Neural crest cell (in vitro differentiated cells): ENCODE measurements around the gene ZFYVE19. TPM values are rescaled to one million over a fixed set of nuclear protein-coding genes. Genes with fewer than 3 reads are reported as not detected.

Experiments
- DNase-seq: peaks from one replicate; pipeline ENCODE4 v3.0.0; 2021; ENCODE audit warnings: low read depth, mixed read lengths, low spot score
- H3K27ac Mint-ChIP-seq: one replicate; pipeline ENCODE4 v1.8.0; 2021; ENCODE audit warnings: mild to moderate bottlenecking, mixed read lengths; ENCODE audit not compliant: unreplicated experiment
- H3K27me3 Mint-ChIP-seq: 2 replicates; pipeline ENCODE4 v1.8.0; 2021; ENCODE audit warnings: low read depth, mild to moderate bottlenecking, mixed read lengths
- H3K36me3 Mint-ChIP-seq: 2 replicates; pipeline ENCODE4 v1.8.0; 2021; ENCODE audit warnings: low read depth, mild to moderate bottlenecking, mixed read lengths
- H3K4me1 Mint-ChIP-seq: 2 replicates; pipeline ENCODE4 v1.8.0; 2021; ENCODE audit warnings: mixed read lengths
- H3K4me3 Mint-ChIP-seq: one replicate; pipeline ENCODE4 v1.8.0; 2021; ENCODE audit warnings: mild to moderate bottlenecking, mixed read lengths
- H3K9me3 Mint-ChIP-seq: 2 replicates; pipeline ENCODE4 v1.8.0; 2021; ENCODE audit warnings: mixed read lengths
- total RNA-seq: library from RNA; stranded (reverse); gene quantifications from 2 replicates; pipeline ENCODE4 v1.2.1, GENCODE V29; 2021
- TF ChIP-seq, protein P1 (sequence below): fragments of 200-600 bp; sonication (generic); conservative IDR thresholded peaks from 2 replicates; pipeline ENCODE4 v1.5.0; 2021; ENCODE audit warnings: antibody characterized with exemption, mild to moderate bottlenecking

ZFYVE19 gene
- total RNA-seq, 1 donor from 2014 or later, result 24.2 TPM

DNA sequence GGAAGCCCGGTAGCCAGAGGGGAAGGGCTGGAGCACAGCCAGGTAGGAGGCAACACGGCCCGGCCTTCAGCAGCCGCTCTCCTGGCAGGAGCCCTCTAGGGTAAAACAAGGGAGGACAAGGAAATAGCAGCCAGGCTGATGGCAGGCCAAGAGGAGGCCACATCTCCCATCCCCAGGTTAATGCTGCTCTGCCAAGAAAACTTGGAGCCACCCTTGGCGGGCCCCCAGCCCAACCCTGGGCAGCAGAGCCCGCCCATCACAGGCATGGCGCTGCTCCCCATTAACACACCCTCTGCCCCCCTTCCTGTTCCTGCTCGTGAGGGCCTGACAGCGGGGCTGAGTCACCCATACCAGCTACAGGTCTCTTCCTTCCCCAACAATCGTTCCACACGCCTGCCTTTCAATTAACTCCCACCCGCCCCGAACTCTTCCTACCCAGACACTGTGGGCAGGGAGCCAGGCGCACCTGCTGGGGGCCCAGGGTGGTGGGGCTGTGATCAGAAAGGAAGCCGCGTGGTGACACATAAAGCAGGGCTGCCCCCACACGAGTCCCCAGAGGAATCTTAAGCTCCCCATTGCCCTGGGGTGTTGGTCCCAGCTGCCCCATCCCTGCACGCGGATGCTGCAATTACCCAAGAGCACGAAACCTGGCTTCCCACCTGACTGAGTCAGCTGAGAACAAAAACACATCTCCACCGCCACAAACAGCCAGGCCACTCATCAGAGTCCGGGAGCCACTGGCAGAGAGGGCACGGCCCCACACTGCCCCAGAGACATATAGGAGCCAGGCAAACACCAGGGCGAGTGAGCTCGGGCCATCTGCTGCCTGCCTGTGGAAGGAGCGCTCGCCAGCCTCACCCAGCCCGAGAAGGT, 37.4 kb upstream of the ZFYVE19 start, which contains the start of gene C15orf62:
Gene C15orf62, plus strand, starts transcription at position 707 of the 873 bp plus-strand sequence. CDS start 516 bp downstream, outside the sequence.
- Mint-ChIP-seq H3K4me1 (peaks cover 9% of the 10 kb centered on the region), H3K4me3 (no peak within 1 kb of the TSS), H3K36me3 (no peaks in the 10 kb centered on the region), H3K27ac (peak within 1 kb of the TSS; percentile 83), H3K9me3 (no peaks in the 10 kb centered on the region), H3K27me3 (peaks cover 17% of the 10 kb centered on the region)
- TF ChIP-seq, protein P1, sequence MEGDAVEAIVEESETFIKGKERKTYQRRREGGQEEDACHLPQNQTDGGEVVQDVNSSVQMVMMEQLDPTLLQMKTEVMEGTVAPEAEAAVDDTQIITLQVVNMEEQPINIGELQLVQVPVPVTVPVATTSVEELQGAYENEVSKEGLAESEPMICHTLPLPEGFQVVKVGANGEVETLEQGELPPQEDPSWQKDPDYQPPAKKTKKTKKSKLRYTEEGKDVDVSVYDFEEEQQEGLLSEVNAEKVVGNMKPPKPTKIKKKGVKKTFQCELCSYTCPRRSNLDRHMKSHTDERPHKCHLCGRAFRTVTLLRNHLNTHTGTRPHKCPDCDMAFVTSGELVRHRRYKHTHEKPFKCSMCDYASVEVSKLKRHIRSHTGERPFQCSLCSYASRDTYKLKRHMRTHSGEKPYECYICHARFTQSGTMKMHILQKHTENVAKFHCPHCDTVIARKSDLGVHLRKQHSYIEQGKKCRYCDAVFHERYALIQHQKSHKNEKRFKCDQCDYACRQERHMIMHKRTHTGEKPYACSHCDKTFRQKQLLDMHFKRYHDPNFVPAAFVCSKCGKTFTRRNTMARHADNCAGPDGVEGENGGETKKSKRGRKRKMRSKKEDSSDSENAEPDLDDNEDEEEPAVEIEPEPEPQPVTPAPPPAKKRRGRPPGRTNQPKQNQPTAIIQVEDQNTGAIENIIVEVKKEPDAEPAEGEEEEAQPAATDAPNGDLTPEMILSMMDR, result no peak
- DNase-seq, result no peak

DNA sequence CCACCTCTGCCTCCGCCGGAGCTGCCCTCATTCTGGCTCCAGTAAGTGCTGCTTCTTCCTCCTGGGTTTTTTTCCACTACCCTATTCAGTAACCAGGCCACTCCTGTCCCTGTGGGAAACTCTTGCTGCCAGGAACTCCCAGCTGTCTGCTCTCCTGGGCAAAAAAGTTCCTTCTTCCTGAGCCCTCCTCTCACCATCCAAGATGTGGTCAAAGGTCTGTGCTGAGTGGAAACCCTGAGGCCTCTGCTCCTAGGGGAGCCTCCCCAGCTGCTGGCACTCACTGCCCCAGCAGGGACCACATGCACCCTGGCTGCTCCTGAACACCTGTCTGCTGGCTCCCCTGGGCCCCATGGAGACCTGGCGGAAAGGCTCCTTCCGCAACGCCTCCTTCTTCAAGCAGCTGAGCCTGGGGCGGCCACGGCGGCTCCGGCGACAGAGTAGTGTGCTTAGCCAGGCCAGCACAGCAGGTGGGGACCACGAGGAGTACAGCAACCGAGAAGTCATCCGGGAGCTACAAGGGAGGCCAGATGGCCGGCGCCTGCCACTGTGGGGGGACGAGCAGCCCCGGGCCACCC, 36.7 kb upstream of the ZFYVE19 start:
- DNase-seq, result no peak
- no peak overlapping the region for H3K4me3 Mint-ChIP-seq
- H3K36me3 Mint-ChIP-seq, result no peaks in the 10 kb centered on the region
- H3K27me3 Mint-ChIP-seq, result peaks cover 10% of the 10 kb centered on the region
- TF ChIP-seq, protein P1, result no peak
- H3K4me1 Mint-ChIP-seq, result peaks cover 4% of the 10 kb centered on the region
- H3K9me3 Mint-ChIP-seq, result no peaks in the 10 kb centered on the region
- H3K27ac Mint-ChIP-seq, result no peak overlapping the region

DNA sequence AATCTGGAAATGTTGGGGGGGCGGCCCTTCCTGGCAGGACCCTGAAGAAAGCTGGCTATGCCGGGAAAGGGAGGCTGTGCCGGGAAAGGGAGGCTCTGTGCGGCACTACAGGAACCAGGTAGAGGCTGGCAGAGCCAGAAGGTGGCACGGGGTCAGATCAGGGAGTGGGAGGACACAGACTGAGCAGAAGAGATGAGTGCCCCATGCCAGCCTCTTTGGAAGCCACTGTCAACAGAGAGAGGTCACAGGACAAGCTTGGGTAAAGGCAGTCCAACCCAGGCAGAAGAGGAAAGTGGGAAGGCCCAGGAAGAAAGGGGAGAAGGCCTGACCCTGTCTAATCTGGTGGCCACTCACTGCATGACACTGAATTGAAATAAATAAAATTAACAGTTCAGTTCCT, 35.6 kb upstream of the ZFYVE19 start:
- no peaks in the 10 kb centered on the region for H3K4me1 Mint-ChIP-seq
- H3K4me3 Mint-ChIP-seq, result no peak overlapping the region
- H3K9me3 Mint-ChIP-seq, result no peaks in the 10 kb centered on the region
- H3K27ac Mint-ChIP-seq, result no peak overlapping the region
- TF ChIP-seq, protein P1, result no peak
- no peak for DNase-seq
- H3K36me3 Mint-ChIP-seq, result no peaks in the 10 kb centered on the region
- H3K27me3 Mint-ChIP-seq, result peaks cover 1% of the 10 kb centered on the region

DNA sequence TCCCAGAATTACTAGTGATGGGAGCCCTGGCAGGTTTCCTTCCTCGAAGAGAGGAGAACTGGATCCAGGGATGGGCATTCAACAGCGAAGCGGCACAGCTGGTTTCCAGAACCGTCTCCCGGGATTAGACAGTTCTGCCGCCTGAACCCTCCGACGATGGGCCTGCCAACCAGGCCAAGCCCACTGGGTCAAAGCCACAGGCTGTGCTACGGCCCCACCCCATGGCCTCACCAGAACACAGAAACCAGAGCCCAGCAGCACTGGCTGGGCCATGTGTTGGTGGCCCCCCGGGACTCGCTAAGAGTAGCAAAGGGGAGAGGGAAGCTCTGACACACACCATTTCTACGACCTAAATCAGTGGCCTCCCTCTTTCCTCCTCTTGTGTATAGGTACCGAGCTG, 34.9 kb upstream of the ZFYVE19 start:
- no peak for DNase-seq
- H3K4me3 Mint-ChIP-seq, result no peak overlapping the region
- TF ChIP-seq, protein P1, result no peak

DNA sequence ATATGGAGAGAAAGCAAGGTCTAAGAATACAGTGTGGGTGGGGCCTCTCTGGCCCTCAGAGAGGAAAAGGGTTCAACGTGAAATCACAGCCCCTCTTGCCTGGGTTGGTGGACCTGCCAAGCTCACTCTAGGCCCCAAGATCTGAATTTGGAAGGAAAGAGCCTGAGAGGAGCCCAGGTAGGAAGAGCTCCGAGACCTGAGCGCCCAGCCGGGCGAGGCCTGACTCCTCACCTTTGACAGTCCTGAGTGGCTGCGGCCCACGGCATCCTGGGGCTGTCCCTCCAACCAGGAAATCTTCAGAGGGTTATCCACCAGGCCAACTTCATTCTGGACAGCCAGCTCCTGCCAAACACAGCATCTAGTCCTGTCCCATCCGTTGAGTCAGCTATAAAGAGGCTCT, 33.4 kb upstream of the ZFYVE19 start:
- no peak for DNase-seq
- no peaks in the 10 kb centered on the region for H3K9me3 Mint-ChIP-seq
- no peaks in the 10 kb centered on the region for H3K4me1 Mint-ChIP-seq
- no peaks in the 10 kb centered on the region for H3K27me3 Mint-ChIP-seq
- H3K36me3 Mint-ChIP-seq, result no peaks in the 10 kb centered on the region
- no peak overlapping the region for H3K4me3 Mint-ChIP-seq
- TF ChIP-seq, protein P1, result no peak
- H3K27ac Mint-ChIP-seq, result no peak overlapping the region

More for the DNA sequence above, 34.9 kb upstream of the ZFYVE19 start:
- Mint-ChIP-seq H3K27ac (no peak overlapping the region), H3K36me3 (no peaks in the 10 kb centered on the region), H3K4me1 (no peaks in the 10 kb centered on the region), H3K9me3 (no peaks in the 10 kb centered on the region), H3K27me3 (no peaks in the 10 kb centered on the region)
